GM12873 (cell line): ENCODE results near the gene NPAT.

Source experiments
- CTCF ChIP-seq: IDR thresholded peaks from 2 replicates; pipeline ENCODE4 v1.5.1; 2012; ENCODE audit warnings: low read depth, mild to moderate bottlenecking, moderate library complexity, low read length, control low read depth; ENCODE audit not compliant: insufficient read depth; ENCODE audit errors: missing control alignments

Gene NPAT

GRCh38 chr11:108224911-108225786 is 2.7 kb upstream of the NPAT start:
- no peak for TF ChIP-seq CTCF

- no peak for TF ChIP-seq CTCF
These were observed 1.9 kb upstream of the NPAT start for GRCh38 chr11:108224366-108224765.

- TF ChIP-seq CTCF, result no peak
These were observed 1.1 kb upstream of the NPAT start for GRCh38 chr11:108223348-108224149.

- TF ChIP-seq CTCF, result no peak
These were observed 396 bp downstream of the NPAT start for GRCh38 chr11:108221911-108222573.

- TF ChIP-seq CTCF, result no peak
These were observed 1.1 kb downstream of the NPAT start for GRCh38 chr11:108221371-108221770.

GRCh38 chr11:108220721-108221336 is 1.6 kb downstream of the NPAT start:
- TF ChIP-seq CTCF, result peak; percentile 24
